Gastrocnemius medialis (tissue), 4 donors: ENCODE results near the gene PCSK6. TPM values are rescaled to one million over a fixed set of nuclear protein-coding genes. Genes with fewer than 3 reads are reported as not detected.

Experiments
- ATAC-seq, 2 donors: fragments of 150-250 bp; one replicate each; pipeline ENCODE4 v1.9.1; 2016
- DNase-seq, 2 donors: peaks; one replicate each; pipeline ENCODE4 v3.0.0-alpha.2; 2019
- H3K27ac ChIP-seq, 4 donors: fragments of 200-600 bp; sonication (generic); 1 replicate in 1 of 4; 2 replicates in 3 of 4; pipeline ENCODE4 v1.5.1; 2016 to 2018; ENCODE audit warnings: mild to moderate bottlenecking in 2 of 4, moderate library complexity in 1 of 4
- H3K27me3 ChIP-seq, 3 donors: fragments of 200-600 bp; sonication (generic) in 2 of 3; 1 replicate in 1 of 3; 2 replicates in 2 of 3; pipeline versions ENCODE4 v1.5.1 to v1.6.0; 2016 to 2019; ENCODE audit warnings: mild to moderate bottlenecking in 1 of 3, moderate library complexity in 1 of 3
- H3K36me3 ChIP-seq, 2 donors: fragments of 200-600 bp; sonication (generic) in 1 of 2; one replicate each; pipeline ENCODE4 v1.5.1; 2017 to 2018
- H3K4me1 ChIP-seq, 2 donors: fragments of 200-600 bp; sonication (generic) in 1 of 2; one replicate each; pipeline ENCODE4 v1.5.1; 2016 to 2017; ENCODE audit warnings: mild to moderate bottlenecking in 2 of 2
- H3K4me3 ChIP-seq, 4 donors: fragments of 200-600 bp; sonication (generic) in 3 of 4; 1 replicate in 1 of 4; 2 replicates in 3 of 4; pipeline ENCODE4 v1.5.1; 2016 to 2019; ENCODE audit warnings: mild to moderate bottlenecking in 2 of 4
- H3K9me3 ChIP-seq, 3 donors: fragments of 200-600 bp; sonication (generic) in 2 of 3; 1 replicate in 1 of 3; 2 replicates in 2 of 3; pipeline ENCODE4 v1.5.1; 2016 to 2019
- CTCF ChIP-seq, 5 experiments: fragments of 450-650 bp in 3 of 5; fragments of 200-600 bp in 2 of 5; sonication (generic) in 2 of 5; IDR thresholded peaks in 4 of 5; conservative IDR thresholded peaks in 1 of 5; 1 replicate in 4 of 5; 2 replicates in 1 of 5; pipeline ENCODE4 v1.5.1; 2016 to 2019; ENCODE audit warnings: antibody characterized with exemption in 5 of 5, mild to moderate bottlenecking in 3 of 5, moderate library complexity in 3 of 5
- POLR2A ChIP-seq, 2 donors: fragments of 450-650 bp; IDR thresholded peaks; one replicate each; pipeline ENCODE4 v1.6.1; 2017; ENCODE audit warnings: antibody characterized with exemption in 2 of 2, mild to moderate bottlenecking in 2 of 2, moderate library complexity in 2 of 2
- in situ Hi-C, 4 donors: fragments of 200-750 bp; cut with MboI; loops; one replicate each; pipeline versions ENCODE4 v1.15.0 to v1.8.0; 2017; ENCODE audit warnings: low sequenced_read_pairs in 4 of 4
- intact Hi-C: fragments of 100-400 bp; cut with DNase I; formaldehyde crosslinking; loops from one replicate; pipeline ENCODE4 v1.15.1; 2023; ENCODE audit warnings: low total_unique reads
- total RNA-seq, 4 donors: library from RNA; depleted of rRNA; stranded (reverse); fragments of >200 nt; gene quantifications; one replicate each; pipeline versions ENCODE4 v1.1.0 to v1.2.3, GENCODE V29; 2016

Gene PCSK6
- total RNA-seq, 4 donors from 2014 or later = 12.8 to 46.0 (median 23.6) TPM

- Histone ChIP-seq H3K4me3 (no peak overlapping the region), H3K27ac (no peak overlapping the region), H3K36me3 (no peaks in the 10 kb centered on the region), H3K27me3 (peaks cover 0 to 4% (median 3%) of the 10 kb centered on the region in 3 donors), H3K9me3 (no peaks in the 10 kb centered on the region), H3K4me1 (peaks cover 27 to 35% of the 10 kb centered on the region in 2 donors)
- intact Hi-C loops (no loop called here), in situ Hi-C loops (no loop called here)
- no peak for ATAC-seq
- TF ChIP-seq CTCF (IDR thresholded peaks at IDR 0.05 in 4 of 5, conservative IDR thresholded peaks at IDR 0.05 in 1 of 5) = no peak
- no peak for TF ChIP-seq POLR2A (IDR thresholded peaks at IDR 0.05)
- DNase-seq = no peak
Observed at GRCh38 chr15:101497017-101497416, 7.5 kb upstream of the PCSK6 start.

- H3K4me1 ChIP-seq = peaks cover 21 to 28% of the 10 kb centered on the region in 2 donors
- ATAC-seq (no peak), DNase-seq (no peak)
- in situ Hi-C loops = no loop called here
- no peak overlapping the region for H3K4me3 ChIP-seq
- H3K27me3 ChIP-seq = peaks cover 0 to 4% (median 3%) of the 10 kb centered on the region in 3 donors
- TF ChIP-seq CTCF (IDR thresholded peaks at IDR 0.05 in 4 of 5, conservative IDR thresholded peaks at IDR 0.05 in 1 of 5) (no peak), POLR2A (IDR thresholded peaks at IDR 0.05) (no peak)
- H3K9me3 ChIP-seq = no peaks in the 10 kb centered on the region
- intact Hi-C loops = no loop called here
- H3K27ac ChIP-seq = no peak overlapping the region
- H3K36me3 ChIP-seq = no peaks in the 10 kb centered on the region
Observed at GRCh38 chr15:101496198-101496986, 6.9 kb upstream of the PCSK6 start.

GRCh38 chr15:101495334-101496197 lies 6.1 kb upstream of the PCSK6 start:
- Histone ChIP-seq H3K9me3 (no peaks in the 10 kb centered on the region), H3K36me3 (no peaks in the 10 kb centered on the region), H3K27ac (no peak overlapping the region), H3K27me3 (peaks cover 0 to 4% (median 3%) of the 10 kb centered on the region in 3 donors), H3K4me1 (peaks cover 13 to 20% of the 10 kb centered on the region in 2 donors), H3K4me3 (no peak overlapping the region)
- TF ChIP-seq POLR2A (IDR thresholded peaks at IDR 0.05) = no peak
- no peak for TF ChIP-seq CTCF (IDR thresholded peaks at IDR 0.05 in 4 of 5, conservative IDR thresholded peaks at IDR 0.05 in 1 of 5)
- in situ Hi-C loops (no loop called here), intact Hi-C loops (no loop called here)
- DNase-seq = no peak
- ATAC-seq = no peak

- Histone ChIP-seq H3K36me3 (no peaks in the 10 kb centered on the region), H3K4me1 (peaks cover 2 to 10% of the 10 kb centered on the region in 2 donors), H3K4me3 (no peak overlapping the region), H3K9me3 (no peaks in the 10 kb centered on the region), H3K27ac (no peak overlapping the region), H3K27me3 (peaks cover 0 to 4% (median 3%) of the 10 kb centered on the region in 3 donors)
- no peak for TF ChIP-seq POLR2A (IDR thresholded peaks at IDR 0.05)
- TF ChIP-seq CTCF (IDR thresholded peaks at IDR 0.05 in 4 of 5, conservative IDR thresholded peaks at IDR 0.05 in 1 of 5) = no peak
- ATAC-seq (no peak), DNase-seq (no peak)
- in situ Hi-C loops = no loop called here
- intact Hi-C loops = no loop called here
Observed at GRCh38 chr15:101494251-101494796, 4.8 kb upstream of the PCSK6 start.
